Esophagus muscularis mucosa (tissue), 4 donors: ENCODE data around the gene SYNE1.

Experiments
- CTCF ChIP-seq, 3 experiments: fragments of 200-600 bp in 2 of 3; fragments of 450-650 bp in 1 of 3; sonication (generic) in 2 of 3; IDR thresholded peaks; one replicate each; pipeline ENCODE4 v1.5.1; 2017 to 2019; ENCODE audit warnings: antibody characterized with exemption in 3 of 3, mild to moderate bottlenecking in 2 of 3, moderate library complexity in 1 of 3
- EP300 ChIP-seq: sonication (generic); formaldehyde crosslinking; IDR thresholded peaks from one replicate; pipeline ENCODE4 v1.6.1; 2017; ENCODE audit warnings: antibody characterized with exemption
- POLR2A ChIP-seq: fragments of 450-650 bp; IDR thresholded peaks from one replicate; pipeline ENCODE4 v1.6.1; 2017; ENCODE audit warnings: antibody characterized with exemption, moderate library complexity, mild to moderate bottlenecking, low read depth
- POLR2AphosphoS5 ChIP-seq, 2 donors: sonication (generic); formaldehyde crosslinking; IDR thresholded peaks; one replicate each; pipeline ENCODE4 v1.6.1; 2017; ENCODE audit warnings: antibody characterized with exemption in 2 of 2

DNA sequence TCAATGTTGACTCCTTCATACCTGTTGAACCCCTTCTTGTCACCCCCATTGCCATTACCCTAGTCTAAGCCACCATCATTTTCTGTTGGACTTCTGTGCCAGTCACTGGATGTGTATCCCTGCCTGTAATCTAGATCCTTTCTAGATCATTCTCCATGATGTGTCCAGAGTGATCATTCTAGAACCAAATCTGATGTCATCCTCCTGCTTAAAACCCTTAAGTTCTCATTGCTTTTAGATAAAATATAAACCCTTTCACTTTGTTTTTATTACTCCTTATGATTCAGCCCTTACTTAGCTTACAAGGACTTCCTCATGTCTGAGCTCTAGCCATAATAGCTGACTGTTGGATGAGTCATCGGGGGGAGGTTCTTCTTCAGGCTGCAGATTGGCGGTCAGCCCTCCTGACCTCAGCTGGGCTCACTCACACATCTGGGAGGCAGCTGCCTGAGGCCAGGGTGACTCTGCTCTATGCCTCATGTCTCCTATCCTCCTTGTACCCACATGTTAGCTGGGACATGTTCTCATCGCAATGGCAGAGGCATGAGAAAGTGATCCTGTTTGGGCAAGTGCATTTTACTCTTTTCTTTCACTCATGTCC is 542.1 kb downstream of the SYNE1 start:
- TF ChIP-seq EP300 (no peak), CTCF (IDR thresholded peaks at IDR 0.05) (no peak), POLR2A (no peak), POLR2AphosphoS5 (IDR thresholded peaks at IDR 0.05) (peak; percentile 54 to 55)
